ENCODE results near the gene HAPLN1.

GRCh38 chr5:83665631-83666030 is 55.0 kb downstream of the HAPLN1 start:
- TF ChIP-seq CTCF (IDR thresholded peaks at IDR 0.05; ENCODE audit: low read length) (no peak), EZH2phosphoT487 (IDR thresholded peaks at IDR 0.05; ENCODE audit: low read length) (no peak)
